ENCODE results near the gene ACOT7. TPM values are rescaled to one million over a fixed set of nuclear protein-coding genes. Genes with fewer than 3 reads are reported as not detected.

ACOT7 gene
- total RNA-seq, 4 donors from 2014 or later, result 15.0 to 38.7 (median 28.6) TPM

GRCh38 chr1:6360117-6360496 is 33.5 kb downstream of the ACOT7 start:
- WGBS, result 72% methylated on average over 9 of the region's 9 CpGs
- Histone ChIP-seq H3K36me3 (no peaks in the 10 kb centered on the region), H3K9me3 (no peaks in the 10 kb centered on the region), H3K27me3 (no peaks in the 10 kb centered on the region), H3K4me3 (no peak overlapping the region), H3K27ac (replicated peaks in 1 of 4) (peak overlapping the region; percentile 58 to 81 (median 76)), H3K4me1 (peaks cover 24 to 42% (median 36%) of the 10 kb centered on the region in 4 donors)
- intact Hi-C loops (cut with DNase I), result no loop called here
- DNase-seq (ENCODE audit: extremely low spot score), result no peak
- no peak for TF ChIP-seq CTCF (IDR thresholded peaks at IDR 0.05)
- TF ChIP-seq POLR2A (IDR thresholded peaks at IDR 0.05; ENCODE audit: low read depth), result no peak
- no peak for TF ChIP-seq POLR2AphosphoS5 (IDR thresholded peaks at IDR 0.05)
- no peak for TF ChIP-seq EP300 (IDR thresholded peaks at IDR 0.05)

GRCh38 chr1:6359216-6360116 is 34.1 kb downstream of the ACOT7 start:
- intact Hi-C loops (cut with DNase I), result no loop called here
- TF ChIP-seq EP300 (IDR thresholded peaks at IDR 0.05) (no peak), CTCF (IDR thresholded peaks at IDR 0.05) (no peak), POLR2AphosphoS5 (IDR thresholded peaks at IDR 0.05) (peak; percentile 35 to 48), POLR2A (IDR thresholded peaks at IDR 0.05; ENCODE audit: low read depth) (no peak)
- Histone ChIP-seq H3K4me3 (peak overlapping the region in 2 of 4 donors; percentile 8 to 13), H3K9me3 (no peaks in the 10 kb centered on the region), H3K27me3 (no peaks in the 10 kb centered on the region), H3K4me1 (peaks cover 24 to 43% (median 37%) of the 10 kb centered on the region in 4 donors), H3K27ac (replicated peaks in 1 of 4) (peak overlapping the region; percentile 58 to 81 (median 76)), H3K36me3 (no peaks in the 10 kb centered on the region)
- 21% methylated on average over 13 of the region's 13 CpGs for WGBS
- DNase-seq (ENCODE audit: extremely low spot score), result no peak

- H3K9me3 ChIP-seq, result no peaks in the 10 kb centered on the region
These were observed 34.8 kb downstream of the ACOT7 start for GRCh38 chr1:6358757-6359201.

GRCh38 chr1:6358144-6358624 is 35.4 kb downstream of the ACOT7 start:
- intact Hi-C loops (cut with DNase I), result no loop called here
- peak overlapping the region; percentile 58 to 81 (median 76) for H3K27ac ChIP-seq (replicated peaks in 1 of 4)
- 62% methylated on average over 6 of the region's 10 CpGs for WGBS

More at GRCh38 chr1:6358757-6359201, 34.8 kb downstream of the ACOT7 start:
- Histone ChIP-seq H3K4me3 (no peak overlapping the region), H3K4me1 (peaks cover 30 to 50% (median 44%) of the 10 kb centered on the region in 4 donors), H3K36me3 (no peaks in the 10 kb centered on the region), H3K27ac (replicated peaks in 1 of 4) (peak overlapping the region; percentile 58 to 81 (median 76)), H3K27me3 (no peaks in the 10 kb centered on the region)
- no peak for DNase-seq (ENCODE audit: extremely low spot score)
- intact Hi-C loops (cut with DNase I), result no loop called here
- WGBS, result 22% methylated on average over 3 of the region's 10 CpGs
- TF ChIP-seq CTCF (IDR thresholded peaks at IDR 0.05), result no peak
- TF ChIP-seq EP300 (IDR thresholded peaks at IDR 0.05), result no peak
- no peak for TF ChIP-seq POLR2A (IDR thresholded peaks at IDR 0.05; ENCODE audit: low read depth)
- TF ChIP-seq POLR2AphosphoS5 (IDR thresholded peaks at IDR 0.05), result no peak

More at GRCh38 chr1:6358144-6358624, 35.4 kb downstream of the ACOT7 start:
- H3K4me3 ChIP-seq, result no peak overlapping the region
- H3K27me3 ChIP-seq, result no peaks in the 10 kb centered on the region
- H3K4me1 ChIP-seq, result peaks cover 36 to 52% (median 46%) of the 10 kb centered on the region in 4 donors
- DNase-seq (ENCODE audit: extremely low spot score), result no peak
- TF ChIP-seq POLR2AphosphoS5 (IDR thresholded peaks at IDR 0.05), result no peak
- no peak for TF ChIP-seq EP300 (IDR thresholded peaks at IDR 0.05)
- TF ChIP-seq POLR2A (IDR thresholded peaks at IDR 0.05; ENCODE audit: low read depth), result no peak
- no peak for TF ChIP-seq CTCF (IDR thresholded peaks at IDR 0.05)
- H3K9me3 ChIP-seq, result no peaks in the 10 kb centered on the region
- H3K36me3 ChIP-seq, result no peaks in the 10 kb centered on the region

All from esophagus muscularis mucosa (tissue), 4 donors.